HCT116 (cell line): ENCODE measurements around the gene SLC34A2. TPM values are rescaled to one million over a fixed set of nuclear protein-coding genes. Genes with fewer than 3 reads are reported as not detected.

Experiments
- ATAC-seq: fragments of 200-7000 bp; cut with Tn5 transposase; 2 replicates; pipeline ENCODE4 v1.9.1; 2020; ENCODE audit warnings: mild to moderate bottlenecking, moderate library complexity
- BruUV-seq: library from RNA; stranded (reverse); fragments of 400-500 nt; replicated peaks from 2 replicates; lab custom pipeline; 2021; lab: Mats Ljungman, UMichigan
- CTCF ChIA-PET: fragments of 300-600 bp; sonication (Branson Sonifier 250); formaldehyde crosslinking; loops from one replicate; lab custom pipeline; 2021; ENCODE audit warnings: antibody characterized with exemption; lab: Charles Lee
- POLR2A ChIA-PET: fragments of 300-600, 350-600 bp; sonication (Branson Sonifier 250); formaldehyde crosslinking; loops from one replicate; lab custom pipeline; 2021; ENCODE audit warnings: antibody characterized with exemption; lab: Charles Lee
- RAD21 ChIA-PET, 2 experiments: fragments of 300-600 bp; sonication (Branson Sonifier 250); formaldehyde crosslinking; loops; one replicate each; lab custom pipeline; 2023; ENCODE audit warnings: low total read pairs in 2 of 2; ENCODE audit not compliant: uncharacterized antibody in 2 of 2, unreplicated experiment in 2 of 2, low non-redundant PET in 1 of 2; lab: Charles Lee
- DNase-seq: peaks from one replicate; pipeline ENCODE4 v3.0.0-alpha.2; 2010; ENCODE audit warnings: low read depth, low spot score
- H2AFZ ChIP-seq: fragments of 200-600 bp; shearing (Covaris generic), sonication (generic); 2 replicates; pipeline ENCODE4 v1.6.1; 2017; ENCODE audit warnings: low read depth, mixed run types, mixed read lengths, antibody characterized with exemption, low read length; ENCODE audit not compliant: poor library complexity, severe bottlenecking
- H3K27ac ChIP-seq: 2 replicates; pipeline ENCODE4 v1.5.1; 2012; ENCODE audit warnings: low read depth, low read length
- H3K27me3 ChIP-seq: fragments of 200-600 bp; sonication (generic); 2 replicates; pipeline ENCODE4 v1.6.1; 2016; ENCODE audit warnings: mixed run types, low read length, mixed read lengths; ENCODE audit not compliant: insufficient read depth
- H3K36me3 ChIP-seq, 2 experiments: fragments of 200-500 bp in 1 of 2; fragments of 200-600 bp in 1 of 2; sonication (Bioruptor generic) in 1 of 2; sonication (generic) in 1 of 2; 2 replicates each; pipeline versions ENCODE4 v1.5.1 to v1.6.1; 2014 to 2016; ENCODE audit warnings: low read length in 2 of 2, inconsistent platforms in 1 of 2, mixed read lengths in 1 of 2, mixed run types in 1 of 2; ENCODE audit not compliant: insufficient read depth in 2 of 2, control insufficient read depth in 1 of 2
- H3K4me1 ChIP-seq, 2 experiments: fragments of 200-600 bp in 1 of 2; sonication (generic) in 1 of 2; 2 replicates each; pipeline versions ENCODE4 v1.5.1 to v1.6.1; 2012 to 2017; ENCODE audit warnings: low read length in 2 of 2, inconsistent platforms in 1 of 2, mild to moderate bottlenecking in 1 of 2, mixed read lengths in 1 of 2, mixed run types in 1 of 2, moderate library complexity in 1 of 2; ENCODE audit not compliant: insufficient read depth in 2 of 2, control insufficient read depth in 1 of 2
- H3K4me2 ChIP-seq: fragments of 200-600 bp; sonication (generic); 2 replicates; pipeline ENCODE4 v1.6.1; 2017; ENCODE audit warnings: mixed run types, low read length, mixed read lengths
- H3K4me3 ChIP-seq, 2 experiments: fragments of 200-600 bp in 1 of 2; sonication (generic) in 1 of 2; replicated peaks in 1 of 2; 2 replicates each; pipeline ENCODE4 v1.5.1; 2011 to 2016; ENCODE audit warnings: low read length in 2 of 2, control low read depth in 1 of 2, low read depth in 1 of 2, mild to moderate bottlenecking in 1 of 2, mixed read lengths in 1 of 2, mixed run types in 1 of 2
- H3K79me2 ChIP-seq: fragments of 200-600 bp; sonication (generic); 2 replicates; pipeline ENCODE4 v1.6.1; 2017; ENCODE audit warnings: mild to moderate bottlenecking, mixed run types, low read length, moderate library complexity, mixed read lengths; ENCODE audit not compliant: insufficient read depth
- H3K9ac ChIP-seq: fragments of 200-600 bp; sonication (generic); 2 replicates; pipeline ENCODE4 v1.6.1; 2016; ENCODE audit warnings: low read length, mixed read lengths
- H3K9me2 ChIP-seq: fragments of 200-600 bp; sonication (generic), shearing (Covaris generic); 2 replicates; pipeline ENCODE4 v1.6.1; 2017; ENCODE audit warnings: mixed run types, mild to moderate bottlenecking, moderate library complexity; ENCODE audit not compliant: insufficient read depth
- H3K9me3 ChIP-seq, 2 experiments: fragments of 200-500 bp in 1 of 2; fragments of 200-600 bp in 1 of 2; sonication (Bioruptor generic) in 1 of 2; sonication (generic) in 1 of 2; 2 replicates each; pipeline ENCODE4 v1.6.1; 2014 to 2017; ENCODE audit warnings: low read length in 2 of 2, mixed read lengths in 2 of 2, inconsistent platforms in 1 of 2, low read depth in 1 of 2, mild to moderate bottlenecking in 1 of 2, mixed run types in 1 of 2, moderate library complexity in 1 of 2; ENCODE audit not compliant: control insufficient read depth in 1 of 2, insufficient read depth in 1 of 2
- H4K20me1 ChIP-seq: fragments of 200-600 bp; sonication (generic), shearing (Covaris generic); 2 replicates; pipeline ENCODE4 v1.6.1; 2017; ENCODE audit warnings: mixed run types, mild to moderate bottlenecking, moderate library complexity; ENCODE audit not compliant: insufficient read depth
- ATF3 ChIP-seq: IDR thresholded peaks from 2 replicates; pipeline ENCODE4 v1.6.1; 2012
- CEBPB ChIP-seq: IDR thresholded peaks from 2 replicates; pipeline ENCODE4 v1.6.1; 2012; ENCODE audit warnings: low read depth
- CTCF ChIP-seq, 3 experiments: fragments of 200-600 bp in 1 of 3; sonication (generic) in 1 of 3; IDR thresholded peaks in 2 of 3; conservative IDR thresholded peaks in 1 of 3; 2 replicates each; pipeline ENCODE4 v1.5.1; 2012 to 2017; ENCODE audit warnings: low read depth in 2 of 3, low read length in 2 of 3, antibody characterized with exemption in 1 of 3, borderline replicate concordance in 1 of 3, control low read depth in 1 of 3, mild to moderate bottlenecking in 1 of 3, mixed read lengths in 1 of 3, mixed run types in 1 of 3, moderate library complexity in 1 of 3; ENCODE audit not compliant: insufficient read depth in 1 of 3
- EGR1 ChIP-seq: IDR thresholded peaks from 2 replicates; pipeline ENCODE4 v1.6.1; 2012; ENCODE audit warnings: low read depth
- ELF1 ChIP-seq: IDR thresholded peaks from 2 replicates; pipeline ENCODE4 v1.6.1; 2012; ENCODE audit warnings: low read depth, borderline replicate concordance
- EZH2 ChIP-seq: fragments of 200-600 bp; sonication (generic); IDR thresholded peaks from 2 replicates; pipeline ENCODE4 v1.6.1; 2017; ENCODE audit warnings: antibody characterized with exemption, mixed run types
- FOSL1 ChIP-seq: IDR thresholded peaks from 2 replicates; pipeline ENCODE4 v1.6.1; 2012; ENCODE audit warnings: low read depth
- JUND ChIP-seq: IDR thresholded peaks from 2 replicates; pipeline ENCODE4 v1.6.1; 2012
- MAX ChIP-seq: IDR thresholded peaks from 2 replicates; pipeline ENCODE4 v1.6.1; 2012
- POLR2A ChIP-seq: IDR thresholded peaks from 2 replicates; pipeline ENCODE4 v1.7.0; 2011; ENCODE audit warnings: borderline replicate concordance; ENCODE audit not compliant: insufficient read depth, insufficient read length; ENCODE audit errors: extremely low read depth
- RAD21 ChIP-seq: IDR thresholded peaks from 2 replicates; pipeline ENCODE4 v1.6.1; 2012; ENCODE audit warnings: low read depth, mild to moderate bottlenecking
- SIN3A ChIP-seq: IDR thresholded peaks from 2 replicates; pipeline ENCODE4 v1.6.1; 2012; ENCODE audit warnings: low read depth
- intact Hi-C: fragments of 100-400 bp; cut with micrococcal nuclease; formaldehyde crosslinking; loops from 2 replicates; pipeline ENCODE4 v1.10.0; 2022
- total RNA-seq: library from RNA; stranded (reverse); gene quantifications from one replicate; pipeline ENCODE4 v1.2.1, GENCODE V29; 2021; ENCODE audit not compliant: unreplicated experiment

Gene SLC34A2
- total RNA-seq, 1 experiment from 2014 or later: 2.2 TPM

- DNase-seq (no peak), ATAC-seq (no peak)
- no peaks in the 10 kb centered on the region for H3K4me1 ChIP-seq
- no peaks in the 10 kb centered on the region for H3K9me2 ChIP-seq
- H3K4me3 ChIP-seq: no peak overlapping the region
- no peak overlapping the region for H2AFZ ChIP-seq
- H3K79me2 ChIP-seq: no peaks in the 10 kb centered on the region
- ChIA-PET POLR2A (no interaction called here), RAD21 (no interaction called here), CTCF (no interaction called here)
- no peak overlapping the region for H3K27ac ChIP-seq
- H4K20me1 ChIP-seq: no peaks in the 10 kb centered on the region
- H3K9ac ChIP-seq: no peak overlapping the region
- H3K9me3 ChIP-seq: no peaks in the 10 kb centered on the region
- no peak for TF ChIP-seq CEBPB
- no peak for TF ChIP-seq EZH2
- TF ChIP-seq MAX: no peak
- no peak for TF ChIP-seq POLR2A
- TF ChIP-seq ELF1: no peak
- no peak for TF ChIP-seq CTCF (IDR thresholded peaks at IDR 0.05 in 2 of 3, conservative IDR thresholded peaks at IDR 0.05 in 1 of 3; ENCODE audit: borderline replicate concordance in 1 of 3, insufficient read depth in 1 of 3, low read depth in 2 of 3, low read length in 2 of 3)
- no peak for TF ChIP-seq FOSL1
- TF ChIP-seq SIN3A: no peak
- TF ChIP-seq ATF3: no peak
- no peak for TF ChIP-seq RAD21
- no peak for TF ChIP-seq EGR1
- TF ChIP-seq JUND: no peak
- H3K27me3 ChIP-seq: no peaks in the 10 kb centered on the region
- BruUV-seq: no TSS peak
- intact Hi-C loops: no loop called here
- H3K36me3 ChIP-seq: no peaks in the 10 kb centered on the region
- H3K4me2 ChIP-seq: no peak overlapping the region
These were observed 21.5 kb downstream of the SLC34A2 start for GRCh38 chr4:25677157-25677556.
